ENCODE results near the gene PLEKHH1. TPM values are rescaled to one million over a fixed set of nuclear protein-coding genes. Genes with fewer than 3 reads are reported as not detected.

Gene PLEKHH1
- 1 to 10 TPM; 1.3 to 2.4 TPM for total RNA-seq
- under 1 TPM; 0.46 to 0.53 TPM for polyA plus RNA-seq

DNA sequence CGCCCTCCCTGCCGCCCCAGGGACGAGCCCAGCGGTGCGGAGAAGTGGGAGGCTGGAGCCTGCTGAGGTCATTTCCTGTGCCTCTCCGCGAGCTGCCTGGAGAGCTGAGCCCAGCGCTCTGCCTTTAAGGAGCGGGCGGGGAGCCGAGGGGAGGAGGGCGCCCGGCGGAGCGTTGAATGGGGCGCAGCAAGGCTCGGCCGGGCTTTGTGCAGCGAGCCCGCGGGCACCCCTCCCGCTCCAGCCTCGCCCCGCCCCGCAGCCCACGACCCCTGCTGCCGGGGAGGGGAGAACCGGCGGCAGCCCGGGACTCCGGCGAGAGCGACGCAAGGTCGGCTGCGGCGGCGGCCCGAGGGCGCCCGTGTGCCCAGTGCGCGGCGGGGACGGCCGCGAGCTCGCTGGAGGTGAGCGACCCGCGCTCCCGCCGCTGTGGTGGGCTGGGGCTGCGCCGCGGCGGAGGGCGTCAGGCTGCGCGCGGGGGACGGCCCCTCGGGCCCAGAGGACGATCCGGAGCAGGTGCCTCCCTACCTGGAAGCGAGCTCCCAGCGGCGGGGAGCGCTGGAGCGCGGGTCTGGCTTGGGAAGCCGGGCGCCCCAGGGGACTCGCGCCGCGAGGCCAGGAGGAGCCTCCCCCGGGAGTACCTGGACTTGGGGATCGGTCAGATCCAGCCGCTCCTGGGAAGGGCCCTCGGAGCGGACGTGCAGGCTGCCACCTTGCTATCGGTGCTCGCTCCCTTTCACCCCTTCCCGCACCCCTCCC lies at the start of gene PLEKHH1:
PLEKHH1 (plus strand) TSS at position 293 of the 756 bp plus-strand sequence. CDS start 8,578 bp downstream, outside the sequence.
- Histone ChIP-seq H3K9me3 (ENCODE audit: control insufficient read depth in 4 of 4, low read length in 3 of 4) (no peaks in the 10 kb centered on the region), H3K27ac (ENCODE audit: low read depth in 1 of 2, low read length in 2 of 2) (peak within 1 kb of the TSS; percentile 20 to 33), H3K4me3 (ENCODE audit: low read depth in 1 of 3, low read length in 3 of 3) (peak within 1 kb of the TSS; percentile 63 to 83 (median 67)), H3K9ac (ENCODE audit: low read depth in 1 of 2, low read length in 2 of 2) (peak within 1 kb of the TSS in 1 of 2 donors; percentile 66), H3K27me3 (ENCODE audit: control insufficient read depth in 4 of 4, insufficient read depth in 4 of 4, low read length in 3 of 4) (no peaks in the 10 kb centered on the region), H3K4me1 (ENCODE audit: control insufficient read depth in 4 of 4, insufficient read depth in 4 of 4, low read length in 3 of 4) (peaks cover 0 to 12% (median 2%) of the 10 kb centered on the region in 4 donors), H3K36me3 (ENCODE audit: control insufficient read depth in 4 of 4, insufficient read depth in 3 of 4, low read depth in 1 of 4, low read length in 3 of 4) (no peaks in the 10 kb centered on the region)
- DNase-seq (ENCODE audit: low spot score) = peak; percentile 60
- peak in 1 of 2 donors; percentile 51 for TF ChIP-seq GABPA (IDR thresholded peaks at IDR 0.05 in 1 of 2, conservative IDR thresholded peaks at IDR 0.05 in 1 of 2)
- TF ChIP-seq, protein P1, sequence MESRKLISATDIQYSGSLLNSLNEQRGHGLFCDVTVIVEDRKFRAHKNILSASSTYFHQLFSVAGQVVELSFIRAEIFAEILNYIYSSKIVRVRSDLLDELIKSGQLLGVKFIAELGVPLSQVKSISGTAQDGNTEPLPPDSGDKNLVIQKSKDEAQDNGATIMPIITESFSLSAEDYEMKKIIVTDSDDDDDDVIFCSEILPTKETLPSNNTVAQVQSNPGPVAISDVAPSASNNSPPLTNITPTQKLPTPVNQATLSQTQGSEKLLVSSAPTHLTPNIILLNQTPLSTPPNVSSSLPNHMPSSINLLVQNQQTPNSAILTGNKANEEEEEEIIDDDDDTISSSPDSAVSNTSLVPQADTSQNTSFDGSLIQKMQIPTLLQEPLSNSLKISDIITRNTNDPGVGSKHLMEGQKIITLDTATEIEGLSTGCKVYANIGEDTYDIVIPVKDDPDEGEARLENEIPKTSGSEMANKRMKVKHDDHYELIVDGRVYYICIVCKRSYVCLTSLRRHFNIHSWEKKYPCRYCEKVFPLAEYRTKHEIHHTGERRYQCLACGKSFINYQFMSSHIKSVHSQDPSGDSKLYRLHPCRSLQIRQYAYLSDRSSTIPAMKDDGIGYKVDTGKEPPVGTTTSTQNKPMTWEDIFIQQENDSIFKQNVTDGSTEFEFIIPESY (IDR thresholded peaks at IDR 0.05) = no peak
- 1% methylated on average over 86 of the region's 86 CpGs for WGBS

DNA sequence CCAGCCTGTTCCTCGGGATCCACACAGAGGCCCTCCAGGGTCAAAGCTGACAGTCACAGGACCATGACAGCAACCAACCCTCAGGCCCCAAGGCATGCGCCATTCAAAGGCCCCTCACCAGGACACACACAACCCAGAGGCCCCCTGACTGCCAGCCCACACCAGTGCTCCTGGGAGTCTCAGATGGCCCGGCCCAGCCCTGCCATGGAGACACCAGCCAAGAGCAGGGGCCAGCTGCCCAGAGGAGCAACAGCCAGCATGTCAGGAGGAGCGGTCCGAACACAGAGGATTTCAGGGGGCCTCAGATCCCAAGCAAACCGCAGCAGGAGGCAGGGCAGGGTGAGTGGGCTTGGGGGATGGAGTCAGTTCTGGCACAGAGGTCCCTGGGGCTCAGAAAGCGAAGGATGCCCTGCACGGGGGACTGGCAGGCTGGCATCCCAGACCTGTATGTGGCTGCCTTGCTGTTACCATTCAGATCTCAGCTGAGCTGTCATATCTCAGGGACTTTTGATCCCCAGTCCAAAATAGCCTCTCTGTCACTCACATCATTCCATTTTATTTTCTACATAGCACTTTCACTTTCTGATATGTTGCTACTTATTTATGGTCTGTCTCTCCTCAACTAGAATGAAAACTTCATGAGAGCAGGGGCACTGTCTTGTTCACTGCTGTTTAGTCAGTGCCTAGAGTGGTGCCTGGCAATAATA lies 49.4 kb upstream of the PLEKHH1 start:
- 92% methylated on average over 8 of the region's 8 CpGs for WGBS
- H3K9me3 ChIP-seq (ENCODE audit: control insufficient read depth in 4 of 4, low read length in 3 of 4) = no peaks in the 10 kb centered on the region
- no peak overlapping the region for H3K27ac ChIP-seq (ENCODE audit: low read depth in 1 of 2, low read length in 2 of 2)
- no peak overlapping the region for H3K4me3 ChIP-seq (ENCODE audit: low read depth in 1 of 3, low read length in 3 of 3)
- TF ChIP-seq RXRA (IDR thresholded peaks at IDR 0.05) (no peak), HNF4A (conservative IDR thresholded peaks at IDR 0.05) (peak in 1 of 2 donors; percentile 8), FOXA1 (IDR thresholded peaks at IDR 0.05) (no peak), RAD21 (IDR thresholded peaks at IDR 0.05) (no peak), NR2F2 (IDR thresholded peaks at IDR 0.05) (no peak)
- TF ChIP-seq, protein P2, sequence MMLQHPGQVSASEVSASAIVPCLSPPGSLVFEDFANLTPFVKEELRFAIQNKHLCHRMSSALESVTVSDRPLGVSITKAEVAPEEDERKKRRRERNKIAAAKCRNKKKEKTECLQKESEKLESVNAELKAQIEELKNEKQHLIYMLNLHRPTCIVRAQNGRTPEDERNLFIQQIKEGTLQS (IDR thresholded peaks at IDR 0.05) = no peak
- TF ChIP-seq, protein P3, sequence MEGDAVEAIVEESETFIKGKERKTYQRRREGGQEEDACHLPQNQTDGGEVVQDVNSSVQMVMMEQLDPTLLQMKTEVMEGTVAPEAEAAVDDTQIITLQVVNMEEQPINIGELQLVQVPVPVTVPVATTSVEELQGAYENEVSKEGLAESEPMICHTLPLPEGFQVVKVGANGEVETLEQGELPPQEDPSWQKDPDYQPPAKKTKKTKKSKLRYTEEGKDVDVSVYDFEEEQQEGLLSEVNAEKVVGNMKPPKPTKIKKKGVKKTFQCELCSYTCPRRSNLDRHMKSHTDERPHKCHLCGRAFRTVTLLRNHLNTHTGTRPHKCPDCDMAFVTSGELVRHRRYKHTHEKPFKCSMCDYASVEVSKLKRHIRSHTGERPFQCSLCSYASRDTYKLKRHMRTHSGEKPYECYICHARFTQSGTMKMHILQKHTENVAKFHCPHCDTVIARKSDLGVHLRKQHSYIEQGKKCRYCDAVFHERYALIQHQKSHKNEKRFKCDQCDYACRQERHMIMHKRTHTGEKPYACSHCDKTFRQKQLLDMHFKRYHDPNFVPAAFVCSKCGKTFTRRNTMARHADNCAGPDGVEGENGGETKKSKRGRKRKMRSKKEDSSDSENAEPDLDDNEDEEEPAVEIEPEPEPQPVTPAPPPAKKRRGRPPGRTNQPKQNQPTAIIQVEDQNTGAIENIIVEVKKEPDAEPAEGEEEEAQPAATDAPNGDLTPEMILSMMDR (IDR thresholded peaks at IDR 0.05; ENCODE audit: low read depth, low read length, missing input control) = no peak
- peaks cover 0 to 7% (median 0%) of the 10 kb centered on the region in 4 donors for H3K4me1 ChIP-seq (ENCODE audit: control insufficient read depth in 4 of 4, insufficient read depth in 4 of 4, low read length in 3 of 4)
- DNase-seq (ENCODE audit: low spot score) = no peak
- no peak overlapping the region for H3K9ac ChIP-seq (ENCODE audit: low read depth in 1 of 2, low read length in 2 of 2)
- no peaks in the 10 kb centered on the region for H3K27me3 ChIP-seq (ENCODE audit: control insufficient read depth in 4 of 4, insufficient read depth in 4 of 4, low read length in 3 of 4)
- no peaks in the 10 kb centered on the region for H3K36me3 ChIP-seq (ENCODE audit: control insufficient read depth in 4 of 4, insufficient read depth in 3 of 4, low read depth in 1 of 4, low read length in 3 of 4)

DNA sequence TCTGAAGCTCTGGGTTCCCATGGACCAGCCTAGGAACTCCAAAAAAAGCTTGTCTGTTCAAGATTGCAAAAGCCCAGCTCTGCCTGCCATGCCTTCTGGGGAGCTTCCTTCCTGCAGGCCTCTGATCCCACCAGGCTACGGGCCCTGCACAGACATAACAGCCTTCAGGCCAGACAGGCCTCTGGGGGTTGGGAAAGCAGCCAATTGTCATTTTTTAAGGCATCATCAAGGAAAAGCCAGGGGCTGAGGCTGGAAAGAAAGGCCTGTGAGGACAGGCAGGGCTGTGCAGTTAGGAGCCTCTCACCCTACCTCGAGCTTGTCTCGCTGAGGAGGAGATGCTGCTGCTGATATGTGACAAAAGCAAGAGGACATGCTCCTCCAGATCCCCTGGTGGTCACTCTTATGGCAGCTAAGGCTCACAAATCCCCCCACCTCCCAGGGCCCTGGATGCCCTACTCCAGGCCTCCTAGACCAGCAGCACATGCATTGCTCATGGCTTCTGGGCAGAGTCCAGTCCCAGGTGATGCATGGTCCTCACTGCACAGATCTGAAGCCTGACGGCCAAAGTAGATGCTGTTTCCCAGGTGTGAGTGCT lies 47.5 kb upstream of the PLEKHH1 start:
- H3K4me3 ChIP-seq (ENCODE audit: low read depth in 1 of 3, low read length in 3 of 3) = no peak overlapping the region
- no peaks in the 10 kb centered on the region for H3K9me3 ChIP-seq (ENCODE audit: control insufficient read depth in 4 of 4, low read length in 3 of 4)
- no peak overlapping the region for H3K27ac ChIP-seq (ENCODE audit: low read depth in 1 of 2, low read length in 2 of 2)
- no peak for DNase-seq (ENCODE audit: low spot score)
- H3K4me1 ChIP-seq (ENCODE audit: control insufficient read depth in 4 of 4, insufficient read depth in 4 of 4, low read length in 3 of 4) = peaks cover 0 to 7% (median 0%) of the 10 kb centered on the region in 4 donors
- H3K36me3 ChIP-seq (ENCODE audit: control insufficient read depth in 4 of 4, insufficient read depth in 3 of 4, low read depth in 1 of 4, low read length in 3 of 4) = no peaks in the 10 kb centered on the region
- 85% methylated on average over 4 of the region's 4 CpGs for WGBS
- H3K9ac ChIP-seq (ENCODE audit: low read depth in 1 of 2, low read length in 2 of 2) = no peak overlapping the region
- H3K27me3 ChIP-seq (ENCODE audit: control insufficient read depth in 4 of 4, insufficient read depth in 4 of 4, low read length in 3 of 4) = no peaks in the 10 kb centered on the region
- TF ChIP-seq HNF4A (conservative IDR thresholded peaks at IDR 0.05) (no peak), HNF4G (IDR thresholded peaks at IDR 0.05) (no peak), EGR1 (IDR thresholded peaks at IDR 0.05; ENCODE audit: low read depth in 2 of 2) (no peak), NR2F2 (IDR thresholded peaks at IDR 0.05) (no peak), TAF1 (conservative IDR thresholded peaks at IDR 0.05) (no peak)
- TF ChIP-seq, protein P1 (IDR thresholded peaks at IDR 0.05) = no peak
- TF ChIP-seq, protein P3 (IDR thresholded peaks at IDR 0.05; ENCODE audit: low read depth, low read length, missing input control) = no peak

Measured in liver (tissue), 9 donors.